Left lobe of liver (tissue), 2 donors: ENCODE measurements around the gene ITPRIP. TPM values are rescaled to one million over a fixed set of nuclear protein-coding genes. Genes with fewer than 3 reads are reported as not detected.
A peak's percentile ranks its signal among the peaks of the same experiment; 100 is the strongest.

Experiments
- ATAC-seq: fragments of 200-7000 bp; cut with Tn5 transposase; one replicate; pipeline ENCODE4 v1.9.1; 2020; ENCODE audit warnings: mild to moderate bottlenecking, moderate library complexity
- DNase-seq: peaks from one replicate; pipeline ENCODE4 v3.0.0-alpha.2; 2020; ENCODE audit warnings: low spot score
- total RNA-seq: library from RNA; stranded (reverse); gene quantifications from one replicate; pipeline ENCODE4 v1.2.1, GENCODE V29; 2021
- donor health status: DM: no; HTN: no; CAD: no; lungs with moderate emphysema.
- donor health status: DM: no; HTN: yes; CAD: no.

Gene ITPRIP
- total RNA-seq, 1 donor from 2014 or later = 4.5 TPM

- DNase-seq (peak; percentile 88), ATAC-seq (peak; percentile 100)
These were observed 46.8 kb downstream of the ITPRIP start for GRCh38 chr10:104291439-104291951.

- ATAC-seq = no peak
- no peak for DNase-seq
These were observed 49.9 kb downstream of the ITPRIP start for GRCh38 chr10:104288355-104288754.

- ATAC-seq (no peak), DNase-seq (no peak)
These were observed 51.3 kb downstream of the ITPRIP start for GRCh38 chr10:104286939-104287338.

- ATAC-seq (no peak), DNase-seq (no peak)
These were observed 53.4 kb downstream of the ITPRIP start for GRCh38 chr10:104284846-104285245.

- DNase-seq = no peak
- no peak for ATAC-seq
These were observed 56.6 kb downstream of the ITPRIP start for GRCh38 chr10:104281694-104282093.

- DNase-seq = no peak
These were observed 58.6 kb downstream of the ITPRIP start for GRCh38 chr10:104279550-104280259.

GRCh38 chr10:104277785-104278184, 60.5 kb downstream of the ITPRIP start:
- DNase-seq (no peak), ATAC-seq (no peak)

More at GRCh38 chr10:104279550-104280259, 58.6 kb downstream of the ITPRIP start:
- no peak for ATAC-seq

GRCh38 chr10:104276192-104276591, 62.1 kb downstream of the ITPRIP start:
- ATAC-seq (no peak), DNase-seq (no peak)

- ATAC-seq = peak; percentile 90
- no peak for DNase-seq
These were observed 63.2 kb downstream of the ITPRIP start for GRCh38 chr10:104274762-104275721.

- ATAC-seq (peak; percentile 5), DNase-seq (no peak)
These were observed 64.2 kb downstream of the ITPRIP start for GRCh38 chr10:104273899-104274575.

GRCh38 chr10:104273286-104273685, 65.0 kb downstream of the ITPRIP start:
- no peak for DNase-seq

GRCh38 chr10:104268713-104269645, 69.3 kb downstream of the ITPRIP start, which contains the start of gene GSTO2:
Gene GSTO2 (plus strand): TSS chr10:104269184. CDS start chr10:104274916, 5,732 bp downstream.
- ATAC-seq = peak; percentile 95
- DNase-seq = peak; percentile 94

More at GRCh38 chr10:104273286-104273685, 65.0 kb downstream of the ITPRIP start:
- ATAC-seq = no peak

- DNase-seq (no peak), ATAC-seq (peak; percentile 10)
These were observed 69.9 kb downstream of the ITPRIP start for GRCh38 chr10:104268405-104268712.

- no peak for DNase-seq
These were observed 70.4 kb downstream of the ITPRIP start for GRCh38 chr10:104267721-104268404.

GRCh38 chr10:104264783-104265182, 73.5 kb downstream of the ITPRIP start:
- ATAC-seq (peak; percentile 12), DNase-seq (no peak)

More at GRCh38 chr10:104267721-104268404, 70.4 kb downstream of the ITPRIP start:
- no peak for ATAC-seq

- ATAC-seq = no peak
These were observed 76.2 kb downstream of the ITPRIP start for GRCh38 chr10:104262055-104262454.

GRCh38 chr10:104260775-104261115, 77.5 kb downstream of the ITPRIP start:
- ATAC-seq (no peak), DNase-seq (no peak)

More at GRCh38 chr10:104262055-104262454, 76.2 kb downstream of the ITPRIP start:
- DNase-seq = no peak

- ATAC-seq = no peak
- DNase-seq = no peak
These were observed 78.1 kb downstream of the ITPRIP start for GRCh38 chr10:104259999-104260774.
